H1 (cell line): Measurements from ENCODE around the gene GSTM2. TPM values are rescaled to one million over a fixed set of nuclear protein-coding genes. Genes with fewer than 3 reads are reported as not detected.

Experiments used
- CTCF ChIA-PET: fragments of 300-600 bp; sonication (Branson Sonifier 250); formaldehyde crosslinking; loops from one replicate; lab custom pipeline; 2021; ENCODE audit not compliant: partially characterized antibody; lab: Charles Lee
- POLR2A ChIA-PET: fragments of 300-600 bp; sonication (Branson Sonifier 250); formaldehyde crosslinking; loops from one replicate; lab custom pipeline; 2021; ENCODE audit warnings: inconsistent platforms; ENCODE audit not compliant: partially characterized antibody; lab: Charles Lee
- DNase-seq, 2 experiments: peaks; one replicate each; pipeline versions ENCODE4 v3.0.0 to v3.0.0-alpha.2; 2010 to 2022; ENCODE audit warnings: low spot score in 2 of 2, low read depth in 1 of 2, mixed read lengths in 1 of 2
- FAIRE-seq: peaks from 2 replicates; lab custom pipeline; 2011; peaks lifted over from hg19 to GRCh38; lab: Jason Lieb, UNC
- H2AFZ ChIP-seq: 2 replicates; pipeline ENCODE4 v1.8.1; 2012; ENCODE audit warnings: low read length, inconsistent platforms
- H2AK5ac ChIP-seq: 2 replicates; pipeline ENCODE4 v1.6.1; 2013; ENCODE audit warnings: low read depth, low read length
- H2BK120ac ChIP-seq: replicated peaks from 2 replicates; pipeline ENCODE3; 2013; ENCODE audit warnings: low read depth, low read length, inconsistent platforms
- H2BK12ac ChIP-seq: 2 replicates; pipeline ENCODE4 v1.6.1; 2013; ENCODE audit warnings: low read depth, low read length
- H2BK15ac ChIP-seq: 2 replicates; pipeline ENCODE4 v1.6.1; 2013; ENCODE audit warnings: low read length
- H2BK20ac ChIP-seq: 2 replicates; pipeline ENCODE4 v1.6.1; 2013; ENCODE audit warnings: low read length
- H2BK5ac ChIP-seq: 2 replicates; pipeline ENCODE4 v1.6.1; 2013; ENCODE audit warnings: low read depth, low read length
- H3K14ac ChIP-seq: 2 replicates; pipeline ENCODE4 v1.6.1; 2013; ENCODE audit warnings: inconsistent platforms; ENCODE audit not compliant: insufficient read length
- H3K18ac ChIP-seq: 2 replicates; pipeline ENCODE4 v1.6.1; 2013; ENCODE audit warnings: low read length; ENCODE audit errors: extremely low read depth
- H3K23ac ChIP-seq: 2 replicates; pipeline ENCODE4 v1.6.1; 2013; ENCODE audit warnings: inconsistent platforms; ENCODE audit not compliant: insufficient read length
- H3K23me2 ChIP-seq: 2 replicates; pipeline ENCODE4 v1.6.1; 2013; ENCODE audit warnings: low read depth, low read length
- H3K27ac ChIP-seq: 2 replicates; pipeline ENCODE4 v1.6.1; 2011; ENCODE audit warnings: low read depth, low read length, inconsistent platforms
- H3K27me3 ChIP-seq, 4 experiments: replicated peaks in 1 of 4; 1 replicate in 1 of 4; 2 replicates in 3 of 4; pipeline versions ENCODE4 v1.6.1 to v1.8.1; 2011 to 2013; ENCODE audit warnings: low read length in 3 of 4, mild to moderate bottlenecking in 3 of 4, inconsistent platforms in 2 of 4, mixed read lengths in 2 of 4, moderate library complexity in 1 of 4; ENCODE audit not compliant: control insufficient read depth in 3 of 4, insufficient read depth in 3 of 4; ENCODE audit errors: extremely low read depth in 1 of 4
- H3K36me3 ChIP-seq, 4 experiments: 2 replicates each; pipeline versions ENCODE4 v1.6.1 to v1.8.1; 2011 to 2013; ENCODE audit warnings: mild to moderate bottlenecking in 4 of 4, low read length in 3 of 4, moderate library complexity in 2 of 4, control low read depth in 1 of 4, inconsistent platforms in 1 of 4; ENCODE audit not compliant: insufficient read depth in 4 of 4, control insufficient read depth in 2 of 4
- H3K4ac ChIP-seq: replicated peaks from 2 replicates; pipeline ENCODE3; 2013; ENCODE audit warnings: low read length, low read depth, mixed read lengths, inconsistent platforms; ENCODE audit not compliant: insufficient read length
- H3K4me1 ChIP-seq, 4 experiments: replicated peaks in 1 of 4; 1 replicate in 1 of 4; 2 replicates in 3 of 4; pipeline versions ENCODE4 v1.6.1 to v1.8.1; 2011 to 2013; ENCODE audit warnings: low read length in 3 of 4, inconsistent platforms in 2 of 4, mixed read lengths in 1 of 4; ENCODE audit not compliant: insufficient read depth in 4 of 4, control insufficient read depth in 3 of 4
- H3K4me2 ChIP-seq, 2 experiments: 2 replicates each; pipeline versions ENCODE4 v1.6.1 to v1.8.1; 2011 to 2013; ENCODE audit warnings: low read depth in 2 of 2, low read length in 2 of 2, control low read depth in 1 of 2, inconsistent platforms in 1 of 2, mild to moderate bottlenecking in 1 of 2; ENCODE audit not compliant: insufficient read depth in 1 of 2
- H3K4me3 ChIP-seq, 4 experiments: fragments of 200-600, 300-600 bp in 1 of 4; sonication (generic), shearing (Covaris generic), sonication (Bioruptor Twin) in 1 of 4; 2 replicates each; pipeline versions ENCODE4 v1.5.1 to v1.8.1; 2011 to 2016; ENCODE audit warnings: low read length in 4 of 4, low read depth in 3 of 4, control low read depth in 2 of 4, inconsistent platforms in 2 of 4, mild to moderate bottlenecking in 2 of 4, mixed read lengths in 1 of 4, moderate library complexity in 1 of 4; ENCODE audit not compliant: insufficient read depth in 2 of 4; ENCODE audit errors: extremely low read depth in 1 of 4
- H3K56ac ChIP-seq: replicated peaks from 2 replicates; pipeline ENCODE3; 2013; ENCODE audit warnings: low read depth, mild to moderate bottlenecking, mixed read lengths, low read length, inconsistent platforms; ENCODE audit not compliant: insufficient read length
- H3K79me1 ChIP-seq: 2 replicates; pipeline ENCODE4 v1.6.1; 2013; ENCODE audit warnings: low read depth, low read length, control low read depth
- H3K79me2 ChIP-seq, 2 experiments: 2 replicates each; pipeline versions ENCODE4 v1.6.1 to v1.8.1; 2012 to 2013; ENCODE audit warnings: low read length in 2 of 2, mild to moderate bottlenecking in 2 of 2, inconsistent platforms in 1 of 2; ENCODE audit not compliant: insufficient read depth in 2 of 2, control insufficient read depth in 1 of 2
- H3K9ac ChIP-seq, 4 experiments: replicated peaks in 1 of 4; 1 replicate in 1 of 4; 2 replicates in 3 of 4; pipeline versions ENCODE4 v1.6.1 to v1.8.1; 2011 to 2013; ENCODE audit warnings: low read depth in 3 of 4, low read length in 3 of 4, control low read depth in 2 of 4, mild to moderate bottlenecking in 2 of 4, moderate library complexity in 2 of 4, inconsistent platforms in 1 of 4; ENCODE audit errors: extremely low read depth in 1 of 4
- H3K9me3 ChIP-seq, 2 experiments: 2 replicates each; pipeline versions ENCODE4 v1.6.1 to v1.8.1; 2012 to 2013; ENCODE audit warnings: mild to moderate bottlenecking in 2 of 2, moderate library complexity in 2 of 2, control low read depth in 1 of 2, inconsistent platforms in 1 of 2, low read depth in 1 of 2, low read length in 1 of 2, mixed read lengths in 1 of 2; ENCODE audit not compliant: insufficient read depth in 2 of 2
- H4K20me1 ChIP-seq, 2 experiments: replicated peaks in 1 of 2; 2 replicates each; pipeline versions ENCODE3 to v1.8.1; 2011 to 2013; ENCODE audit warnings: inconsistent platforms in 2 of 2, low read length in 2 of 2, mild to moderate bottlenecking in 1 of 2; ENCODE audit not compliant: insufficient read depth in 2 of 2, control insufficient read depth in 1 of 2
- H4K5ac ChIP-seq: 2 replicates; pipeline ENCODE4 v1.6.1; 2013; ENCODE audit warnings: low read length, low read depth, mixed read lengths, inconsistent platforms; ENCODE audit not compliant: insufficient read length
- H4K8ac ChIP-seq: 2 replicates; pipeline ENCODE4 v1.8.0; 2013; ENCODE audit warnings: mild to moderate bottlenecking, moderate library complexity, low read length, inconsistent platforms; ENCODE audit not compliant: insufficient read depth; ENCODE audit errors: extremely low read depth
- H4K91ac ChIP-seq: replicated peaks from 2 replicates; pipeline ENCODE3; 2013; ENCODE audit warnings: low read length, mixed read lengths, inconsistent platforms; ENCODE audit not compliant: insufficient read length
- ASH2L ChIP-seq: fragments of 200-600, 300-600 bp; sonication (generic); IDR thresholded peaks from one replicate; pipeline ENCODE4 v1.7.1; 2017; ENCODE audit warnings: low read length
- RFX5 ChIP-seq: IDR thresholded peaks from 2 replicates; pipeline ENCODE4 v1.6.1; 2011; ENCODE audit warnings: low read depth, low read length, improper control_type of control experiment, borderline replicate concordance
- WGBS, 2 experiments: shearing (Covaris generic) in 1 of 2; methylation state at CpG; one replicate each; pipeline versions ENCODE4 v1.1.6 to v1.1.7; 2013 to 2015; ENCODE audit warnings: low lambda C conversion rate in 2 of 2, mixed read lengths in 2 of 2, inconsistent platforms in 1 of 2, low coverage in 1 of 2, missing lambda C conversion rate in 1 of 2; ENCODE audit not compliant: insufficient replicate concordance in 2 of 2, insufficient coverage in 1 of 2, insufficient read length in 1 of 2; ENCODE audit errors: extremely low coverage in 1 of 2, missing lambda C conversion rate in 1 of 2; 5-methylcytosine and 5-hydroxymethylcytosine counted together
- polyA plus RNA-seq, 7 experiments: library from polyadenylated mRNA; depleted of rRNA in 3 of 7; stranded (reverse) in 5 of 7; unstranded in 2 of 7; fragments of >200 nt in 5 of 7; fragments of 200-250 nt in 2 of 7; gene quantifications; 1 replicate in 5 of 7; 2 replicates in 1 of 7; 4 replicates in 1 of 7; pipeline versions ENCODE4 v1.2.1 to v1.2.3, GENCODE V29; 2011 to 2013; ENCODE audit warnings: missing spikeins in 2 of 7, mixed read lengths in 2 of 7
- total RNA-seq: library from RNA; stranded (reverse); fragmentation: NEBNext Ultra II Directional; extraction: Animal tissue kit (Norgen Biotek cat#: 25700); gene quantifications from 2 replicates; pipeline ENCODE4 v1.2.1, GENCODE V29; 2021

GSTM2 gene
- total and polyA plus RNA-seq, 2 of the 8 experiments (the other 6 are each of a cell fraction or from before 2014, with no cell fraction given): 9.6 to 23.1 TPM

DNA sequence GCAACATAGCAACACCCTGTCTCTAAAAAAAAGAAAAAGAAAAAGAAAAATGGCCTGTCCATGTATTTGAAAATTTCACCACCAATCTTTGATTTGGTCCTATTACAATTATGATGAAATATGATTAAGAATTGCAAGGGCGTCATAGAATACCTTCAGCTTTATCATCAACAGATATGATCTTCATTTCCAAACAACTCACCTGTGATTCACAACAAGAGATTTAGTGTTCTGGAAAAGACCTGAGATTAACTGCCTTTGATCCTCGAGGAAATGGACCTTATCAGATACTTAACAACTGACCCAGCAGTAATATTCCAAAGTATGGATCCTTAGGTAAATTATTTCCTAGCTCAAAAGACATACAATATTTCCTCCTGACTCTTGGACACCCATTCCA lies 15.5 kb upstream of the GSTM2 start:
- no peak overlapping the region for H3K18ac ChIP-seq
- H2BK120ac ChIP-seq: no peak overlapping the region
- H3K9ac ChIP-seq: no peak overlapping the region
- ChIA-PET CTCF (interaction anchor here (0.6 to 11.8 kb wide), 9 partner anchors 12 to 121 kb away, joined by 3 to 185 read pairs (median 3); partner anchors contain the start of gene GSTM1), POLR2A (interaction anchor here (1.4 to 2.2 kb wide), 2 partner anchors 8 to 10 kb away, joined by 4 to 6 read pairs; no protein-coding TSS in a partner anchor)
- no peak overlapping the region for H2BK5ac ChIP-seq
- no peak overlapping the region for H3K4me3 ChIP-seq
- no peak overlapping the region for H4K91ac ChIP-seq
- no peak overlapping the region for H2BK12ac ChIP-seq
- H3K23me2 ChIP-seq: peaks cover 9% of the 10 kb centered on the region
- H3K9me3 ChIP-seq: no peaks in the 10 kb centered on the region
- H3K79me2 ChIP-seq: no peaks in the 10 kb centered on the region
- H4K8ac ChIP-seq: no peak overlapping the region
- no peak overlapping the region for H3K56ac ChIP-seq
- FAIRE-seq: no peak
- no peak overlapping the region for H2BK15ac ChIP-seq
- H2AFZ ChIP-seq: no peak overlapping the region
- H3K4ac ChIP-seq: no peak overlapping the region
- H3K23ac ChIP-seq: no peak overlapping the region
- 88% methylated on average over 2 of the region's 2 CpGs; no CpG with 5 or more reads in 1 of the 2 experiments for WGBS, 2 experiments
- no peaks in the 10 kb centered on the region for H4K20me1 ChIP-seq
- H3K14ac ChIP-seq: no peak overlapping the region
- H3K79me1 ChIP-seq: no peaks in the 10 kb centered on the region
- H3K27me3 ChIP-seq: peaks cover 0 to 5% (median 4%) of the 10 kb centered on the region in 4 experiments; a peak in 6 of 7 replicates
- no peak for DNase-seq
- H2AK5ac ChIP-seq: no peak overlapping the region
- H3K4me1 ChIP-seq: 0 out of 7 replicates have a peak, but pooled peaks cover 0 to 3% (median 0%) of the 10 kb centered on the region in 4 experiments
- H3K4me2 ChIP-seq: no peak overlapping the region
- no peak overlapping the region for H2BK20ac ChIP-seq
- no peak for TF ChIP-seq ASH2L
- no peak for TF ChIP-seq RFX5
- H4K5ac ChIP-seq: no peak overlapping the region
- no peaks in the 10 kb centered on the region for H3K36me3 ChIP-seq
- no peak overlapping the region for H3K27ac ChIP-seq
